HEK293 (cell line): Measurements from ENCODE around the gene WLS.
A peak's percentile ranks its signal among the peaks of the same experiment; 100 is the strongest.

Experiments used
- HOXD13 ChIP-seq: sonication (generic); formaldehyde crosslinking; IDR thresholded peaks from 2 replicates; pipeline ENCODE4 v1.8.0; 2022; ENCODE audit warnings: missing genetic modification reagents, borderline replicate concordance
- KLF8 ChIP-seq: fragments of 450-650 bp; formaldehyde crosslinking; IDR thresholded peaks from 2 replicates; pipeline ENCODE4 v1.5.1; 2016; ENCODE audit warnings: missing biosample characterization, missing genetic modification characterization
- MEIS1 ChIP-seq: sonication (generic); formaldehyde crosslinking; IDR thresholded peaks from 2 replicates; pipeline ENCODE4 v1.8.1; 2022; ENCODE audit warnings: missing genetic modification reagents, mild to moderate bottlenecking, borderline replicate concordance
- MYNN ChIP-seq: fragments of 450-650 bp; formaldehyde crosslinking; IDR thresholded peaks from 2 replicates; pipeline ENCODE4 v1.5.1; 2016; ENCODE audit warnings: missing biosample characterization, missing genetic modification characterization, borderline replicate concordance
- MZF1 ChIP-seq: fragments of 450-650 bp; formaldehyde crosslinking; IDR thresholded peaks from 2 replicates; pipeline ENCODE4 v1.5.1; 2017; ENCODE audit warnings: missing biosample characterization, missing genetic modification characterization, borderline replicate concordance
- OVOL3 ChIP-seq: fragments of 450-650 bp; formaldehyde crosslinking; IDR thresholded peaks from 2 replicates; pipeline ENCODE4 v1.5.1; 2016; ENCODE audit warnings: missing biosample characterization, missing genetic modification characterization
- ZNF132 ChIP-seq: fragments of 450-650 bp; formaldehyde crosslinking; IDR thresholded peaks from 2 replicates; pipeline ENCODE4 v1.5.1; 2017; ENCODE audit warnings: missing biosample characterization, missing genetic modification characterization, borderline replicate concordance
- ZNF19 ChIP-seq: fragments of 450-650 bp; formaldehyde crosslinking; IDR thresholded peaks from 2 replicates; pipeline ENCODE4; 2016; ENCODE audit warnings: missing biosample characterization, missing genetic modification characterization, low read depth
- ZNF292 ChIP-seq: fragments of 450-650 bp; formaldehyde crosslinking; IDR thresholded peaks from 2 replicates; pipeline ENCODE4 v1.5.1; 2016; ENCODE audit warnings: low read depth, missing biosample characterization, missing genetic modification characterization, borderline replicate concordance
- ZNF341 ChIP-seq: fragments of 450-650 bp; formaldehyde crosslinking; IDR thresholded peaks from 2 replicates; pipeline ENCODE4; 2016; ENCODE audit warnings: low read depth, missing biosample characterization, missing genetic modification characterization
- ZNF366 ChIP-seq: fragments of 450-650 bp; formaldehyde crosslinking; conservative IDR thresholded peaks from 2 replicates; pipeline ENCODE4 v1.5.1; 2016; ENCODE audit warnings: missing biosample characterization, missing genetic modification characterization
- ZNF394 ChIP-seq: fragments of 450-650 bp; formaldehyde crosslinking; IDR thresholded peaks from 2 replicates; pipeline ENCODE4 v1.5.1; 2016; ENCODE audit warnings: missing biosample characterization, missing genetic modification characterization, mild to moderate bottlenecking, moderate library complexity, borderline replicate concordance
- ZNF558 ChIP-seq: fragments of 450-650 bp; formaldehyde crosslinking; IDR thresholded peaks from 2 replicates; pipeline ENCODE4 v1.5.1; 2016; ENCODE audit warnings: missing biosample characterization, missing genetic modification characterization
- ZNF623 ChIP-seq: fragments of 450-650 bp; formaldehyde crosslinking; IDR thresholded peaks from 2 replicates; pipeline ENCODE4 v1.5.1; 2016; ENCODE audit warnings: missing biosample characterization, missing genetic modification characterization
- ZNF658 ChIP-seq: fragments of 450-650 bp; formaldehyde crosslinking; IDR thresholded peaks from 2 replicates; pipeline ENCODE4; 2016; ENCODE audit warnings: missing biosample characterization, missing genetic modification characterization
- ZNF747 ChIP-seq: fragments of 450-650 bp; formaldehyde crosslinking; IDR thresholded peaks from 2 replicates; pipeline ENCODE4 v1.5.1; 2016; ENCODE audit warnings: missing biosample characterization, missing genetic modification characterization
- TF ChIP-seq, protein P1 (sequence below): fragments of 450-650 bp; formaldehyde crosslinking; IDR thresholded peaks from 2 replicates; pipeline ENCODE4 v1.5.1; 2016; ENCODE audit warnings: missing biosample characterization, missing genetic modification characterization, borderline replicate concordance
- TF ChIP-seq, protein P2 (sequence below): fragments of 450-650 bp; formaldehyde crosslinking; conservative IDR thresholded peaks from 2 replicates; pipeline ENCODE4 v1.5.1; 2016; ENCODE audit warnings: low read depth, missing biosample characterization, missing genetic modification characterization
- TF ChIP-seq, protein P3 (sequence below): fragments of 450-650 bp; formaldehyde crosslinking; IDR thresholded peaks from 2 replicates; pipeline ENCODE4 v1.5.1; 2016; ENCODE audit warnings: missing biosample characterization, missing genetic modification characterization
- TF ChIP-seq, protein P4 (sequence below): fragments of 450-650 bp; formaldehyde crosslinking; IDR thresholded peaks from 2 replicates; pipeline ENCODE4 v1.5.1; 2016; ENCODE audit warnings: missing biosample characterization, missing genetic modification characterization
- TF ChIP-seq, protein P5 (sequence below): fragments of 450-650 bp; formaldehyde crosslinking; IDR thresholded peaks from 2 replicates; pipeline ENCODE4 v1.5.1; 2016; ENCODE audit warnings: missing biosample characterization, missing genetic modification characterization
- TF ChIP-seq, protein P6 (sequence below): fragments of 450-650 bp; formaldehyde crosslinking; IDR thresholded peaks from 2 replicates; pipeline ENCODE4 v1.5.1; 2016; ENCODE audit warnings: missing biosample characterization, missing genetic modification characterization

WLS gene

DNA sequence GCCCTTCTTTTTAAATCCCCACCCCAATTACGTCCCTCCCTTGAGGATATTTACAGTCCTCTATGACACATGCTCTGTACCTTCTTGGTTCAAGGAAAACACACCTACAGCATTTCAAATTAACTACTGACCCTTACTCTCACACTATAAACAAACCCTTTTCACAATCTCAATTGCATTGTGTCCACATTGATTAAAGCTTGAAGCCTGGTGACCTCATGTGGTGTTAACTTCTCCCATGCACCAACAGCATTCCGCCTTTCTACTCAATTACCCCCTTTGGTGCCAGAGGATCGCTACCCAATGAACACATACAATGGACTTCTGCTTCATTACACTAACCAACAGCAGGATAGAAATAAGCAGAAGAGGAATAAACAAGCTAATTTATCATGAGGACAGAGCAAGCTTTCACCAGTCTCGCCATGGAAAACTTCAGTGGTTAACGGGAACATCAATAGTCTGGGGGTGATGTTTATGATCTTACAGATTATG, 15.2 kb downstream of the WLS start (continued):
- TF ChIP-seq, protein P1, sequence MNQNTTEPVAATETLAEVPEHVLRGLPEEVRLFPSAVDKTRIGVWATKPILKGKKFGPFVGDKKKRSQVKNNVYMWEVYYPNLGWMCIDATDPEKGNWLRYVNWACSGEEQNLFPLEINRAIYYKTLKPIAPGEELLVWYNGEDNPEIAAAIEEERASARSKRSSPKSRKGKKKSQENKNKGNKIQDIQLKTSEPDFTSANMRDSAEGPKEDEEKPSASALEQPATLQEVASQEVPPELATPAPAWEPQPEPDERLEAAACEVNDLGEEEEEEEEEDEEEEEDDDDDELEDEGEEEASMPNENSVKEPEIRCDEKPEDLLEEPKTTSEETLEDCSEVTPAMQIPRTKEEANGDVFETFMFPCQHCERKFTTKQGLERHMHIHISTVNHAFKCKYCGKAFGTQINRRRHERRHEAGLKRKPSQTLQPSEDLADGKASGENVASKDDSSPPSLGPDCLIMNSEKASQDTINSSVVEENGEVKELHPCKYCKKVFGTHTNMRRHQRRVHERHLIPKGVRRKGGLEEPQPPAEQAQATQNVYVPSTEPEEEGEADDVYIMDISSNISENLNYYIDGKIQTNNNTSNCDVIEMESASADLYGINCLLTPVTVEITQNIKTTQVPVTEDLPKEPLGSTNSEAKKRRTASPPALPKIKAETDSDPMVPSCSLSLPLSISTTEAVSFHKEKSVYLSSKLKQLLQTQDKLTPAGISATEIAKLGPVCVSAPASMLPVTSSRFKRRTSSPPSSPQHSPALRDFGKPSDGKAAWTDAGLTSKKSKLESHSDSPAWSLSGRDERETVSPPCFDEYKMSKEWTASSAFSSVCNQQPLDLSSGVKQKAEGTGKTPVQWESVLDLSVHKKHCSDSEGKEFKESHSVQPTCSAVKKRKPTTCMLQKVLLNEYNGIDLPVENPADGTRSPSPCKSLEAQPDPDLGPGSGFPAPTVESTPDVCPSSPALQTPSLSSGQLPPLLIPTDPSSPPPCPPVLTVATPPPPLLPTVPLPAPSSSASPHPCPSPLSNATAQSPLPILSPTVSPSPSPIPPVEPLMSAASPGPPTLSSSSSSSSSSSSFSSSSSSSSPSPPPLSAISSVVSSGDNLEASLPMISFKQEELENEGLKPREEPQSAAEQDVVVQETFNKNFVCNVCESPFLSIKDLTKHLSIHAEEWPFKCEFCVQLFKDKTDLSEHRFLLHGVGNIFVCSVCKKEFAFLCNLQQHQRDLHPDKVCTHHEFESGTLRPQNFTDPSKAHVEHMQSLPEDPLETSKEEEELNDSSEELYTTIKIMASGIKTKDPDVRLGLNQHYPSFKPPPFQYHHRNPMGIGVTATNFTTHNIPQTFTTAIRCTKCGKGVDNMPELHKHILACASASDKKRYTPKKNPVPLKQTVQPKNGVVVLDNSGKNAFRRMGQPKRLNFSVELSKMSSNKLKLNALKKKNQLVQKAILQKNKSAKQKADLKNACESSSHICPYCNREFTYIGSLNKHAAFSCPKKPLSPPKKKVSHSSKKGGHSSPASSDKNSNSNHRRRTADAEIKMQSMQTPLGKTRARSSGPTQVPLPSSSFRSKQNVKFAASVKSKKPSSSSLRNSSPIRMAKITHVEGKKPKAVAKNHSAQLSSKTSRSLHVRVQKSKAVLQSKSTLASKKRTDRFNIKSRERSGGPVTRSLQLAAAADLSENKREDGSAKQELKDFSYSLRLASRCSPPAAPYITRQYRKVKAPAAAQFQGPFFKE (tag by site-specific recombination) = no peak
- TF ChIP-seq ZNF623 = 0 out of 2 replicates have a peak, but pooled peaks have one; percentile 23
- TF ChIP-seq OVOL3 (tag by site-specific recombination) = peak; percentile 98
- TF ChIP-seq MEIS1 (CRISPR knock-in tag) = peak; percentile 72; the same call in 1 of the 2 replicates
- TF ChIP-seq, protein P2, sequence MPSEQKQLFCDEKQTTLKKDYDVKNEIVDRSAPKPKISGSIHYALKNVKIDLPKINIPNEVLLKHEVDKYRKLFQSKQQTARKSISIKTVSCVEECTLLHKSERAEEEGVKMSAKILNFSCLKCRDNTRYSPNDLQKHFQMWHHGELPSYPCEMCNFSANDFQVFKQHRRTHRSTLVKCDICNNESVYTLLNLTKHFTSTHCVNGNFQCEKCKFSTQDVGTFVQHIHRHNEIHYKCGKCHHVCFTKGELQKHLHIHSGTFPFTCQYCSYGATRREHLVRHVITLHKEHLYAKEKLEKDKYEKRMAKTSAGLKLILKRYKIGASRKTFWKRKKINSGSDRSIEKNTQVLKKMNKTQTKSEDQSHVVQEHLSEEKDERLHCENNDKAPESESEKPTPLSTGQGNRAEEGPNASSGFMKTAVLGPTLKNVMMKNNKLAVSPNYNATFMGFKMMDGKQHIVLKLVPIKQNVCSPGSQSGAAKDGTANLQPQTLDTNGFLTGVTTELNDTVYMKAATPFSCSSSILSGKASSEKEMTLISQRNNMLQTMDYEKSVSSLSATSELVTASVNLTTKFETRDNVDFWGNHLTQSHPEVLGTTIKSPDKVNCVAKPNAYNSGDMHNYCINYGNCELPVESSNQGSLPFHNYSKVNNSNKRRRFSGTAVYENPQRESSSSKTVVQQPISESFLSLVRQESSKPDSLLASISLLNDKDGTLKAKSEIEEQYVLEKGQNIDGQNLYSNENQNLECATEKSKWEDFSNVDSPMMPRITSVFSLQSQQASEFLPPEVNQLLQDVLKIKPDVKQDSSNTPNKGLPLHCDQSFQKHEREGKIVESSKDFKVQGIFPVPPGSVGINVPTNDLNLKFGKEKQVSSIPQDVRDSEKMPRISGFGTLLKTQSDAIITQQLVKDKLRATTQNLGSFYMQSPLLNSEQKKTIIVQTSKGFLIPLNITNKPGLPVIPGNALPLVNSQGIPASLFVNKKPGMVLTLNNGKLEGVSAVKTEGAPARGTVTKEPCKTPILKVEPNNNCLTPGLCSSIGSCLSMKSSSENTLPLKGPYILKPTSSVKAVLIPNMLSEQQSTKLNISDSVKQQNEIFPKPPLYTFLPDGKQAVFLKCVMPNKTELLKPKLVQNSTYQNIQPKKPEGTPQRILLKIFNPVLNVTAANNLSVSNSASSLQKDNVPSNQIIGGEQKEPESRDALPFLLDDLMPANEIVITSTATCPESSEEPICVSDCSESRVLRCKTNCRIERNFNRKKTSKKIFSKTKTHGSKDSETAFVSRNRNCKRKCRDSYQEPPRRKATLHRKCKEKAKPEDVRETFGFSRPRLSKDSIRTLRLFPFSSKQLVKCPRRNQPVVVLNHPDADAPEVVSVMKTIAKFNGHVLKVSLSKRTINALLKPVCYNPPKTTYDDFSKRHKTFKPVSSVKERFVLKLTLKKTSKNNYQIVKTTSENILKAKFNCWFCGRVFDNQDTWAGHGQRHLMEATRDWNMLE = no peak; the same call in 1 of the 2 replicates
- TF ChIP-seq ZNF292 = no peak
- TF ChIP-seq ZNF19 (tag by site-specific recombination) = no peak
- TF ChIP-seq MZF1 (tag by site-specific recombination) = peak; percentile 94
- TF ChIP-seq, protein P3, sequence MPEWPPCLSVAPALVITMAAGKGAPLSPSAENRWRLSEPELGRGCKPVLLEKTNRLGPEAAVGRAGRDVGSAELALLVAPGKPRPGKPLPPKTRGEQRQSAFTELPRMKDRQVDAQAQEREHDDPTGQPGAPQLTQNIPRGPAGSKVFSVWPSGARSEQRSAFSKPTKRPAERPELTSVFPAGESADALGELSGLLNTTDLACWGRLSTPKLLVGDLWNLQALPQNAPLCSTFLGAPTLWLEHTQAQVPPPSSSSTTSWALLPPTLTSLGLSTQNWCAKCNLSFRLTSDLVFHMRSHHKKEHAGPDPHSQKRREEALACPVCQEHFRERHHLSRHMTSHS = peak; percentile 87
- no peak for TF ChIP-seq MYNN (tag by site-specific recombination)
- TF ChIP-seq, protein P4, sequence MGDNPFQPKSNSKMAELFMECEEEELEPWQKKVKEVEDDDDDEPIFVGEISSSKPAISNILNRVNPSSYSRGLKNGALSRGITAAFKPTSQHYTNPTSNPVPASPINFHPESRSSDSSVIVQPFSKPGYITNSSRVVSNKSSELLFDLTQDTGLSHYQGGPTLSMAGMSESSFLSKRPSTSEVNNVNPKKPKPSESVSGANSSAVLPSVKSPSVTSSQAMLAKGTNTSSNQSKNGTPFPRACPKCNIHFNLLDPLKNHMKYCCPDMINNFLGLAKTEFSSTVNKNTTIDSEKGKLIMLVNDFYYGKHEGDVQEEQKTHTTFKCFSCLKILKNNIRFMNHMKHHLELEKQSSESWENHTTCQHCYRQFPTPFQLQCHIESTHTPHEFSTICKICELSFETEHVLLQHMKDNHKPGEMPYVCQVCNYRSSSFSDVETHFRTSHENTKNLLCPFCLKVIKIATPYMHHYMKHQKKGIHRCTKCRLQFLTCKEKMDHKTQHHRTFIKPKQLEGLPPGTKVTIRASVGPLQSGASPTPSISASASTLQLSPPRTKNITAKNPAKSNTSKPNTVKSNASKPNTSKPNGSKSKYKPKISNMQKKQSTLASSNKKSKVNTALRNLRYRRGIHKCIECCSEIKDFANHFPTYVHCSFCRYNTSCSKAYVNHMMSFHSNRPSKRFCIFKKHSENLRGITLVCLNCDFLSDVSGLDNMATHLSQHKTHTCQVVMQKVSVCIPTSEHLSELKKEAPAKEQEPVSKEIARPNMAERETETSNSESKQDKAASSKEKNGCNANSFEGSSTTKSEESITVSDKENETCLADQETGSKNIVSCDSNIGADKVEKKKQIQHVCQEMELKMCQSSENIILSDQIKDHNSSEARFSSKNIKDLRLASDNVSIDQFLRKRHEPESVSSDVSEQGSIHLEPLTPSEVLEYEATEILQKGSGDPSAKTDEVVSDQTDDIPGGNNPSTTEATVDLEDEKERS (tag by site-specific recombination) = no peak
- TF ChIP-seq KLF8 (tag by site-specific recombination) = peak; percentile 86
- TF ChIP-seq ZNF747 (tag by site-specific recombination) = no peak
- peak; percentile 87; the same call in 1 of the 2 replicates for TF ChIP-seq HOXD13 (CRISPR knock-in tag)
- peak; percentile 58 for TF ChIP-seq ZNF341 (tag by site-specific recombination)
- TF ChIP-seq ZNF658 (tag by site-specific recombination) = no peak
- TF ChIP-seq, protein P5, sequence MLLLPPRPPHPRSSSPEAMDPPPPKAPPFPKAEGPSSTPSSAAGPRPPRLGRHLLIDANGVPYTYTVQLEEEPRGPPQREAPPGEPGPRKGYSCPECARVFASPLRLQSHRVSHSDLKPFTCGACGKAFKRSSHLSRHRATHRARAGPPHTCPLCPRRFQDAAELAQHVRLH = peak; percentile 98
- TF ChIP-seq, protein P6, sequence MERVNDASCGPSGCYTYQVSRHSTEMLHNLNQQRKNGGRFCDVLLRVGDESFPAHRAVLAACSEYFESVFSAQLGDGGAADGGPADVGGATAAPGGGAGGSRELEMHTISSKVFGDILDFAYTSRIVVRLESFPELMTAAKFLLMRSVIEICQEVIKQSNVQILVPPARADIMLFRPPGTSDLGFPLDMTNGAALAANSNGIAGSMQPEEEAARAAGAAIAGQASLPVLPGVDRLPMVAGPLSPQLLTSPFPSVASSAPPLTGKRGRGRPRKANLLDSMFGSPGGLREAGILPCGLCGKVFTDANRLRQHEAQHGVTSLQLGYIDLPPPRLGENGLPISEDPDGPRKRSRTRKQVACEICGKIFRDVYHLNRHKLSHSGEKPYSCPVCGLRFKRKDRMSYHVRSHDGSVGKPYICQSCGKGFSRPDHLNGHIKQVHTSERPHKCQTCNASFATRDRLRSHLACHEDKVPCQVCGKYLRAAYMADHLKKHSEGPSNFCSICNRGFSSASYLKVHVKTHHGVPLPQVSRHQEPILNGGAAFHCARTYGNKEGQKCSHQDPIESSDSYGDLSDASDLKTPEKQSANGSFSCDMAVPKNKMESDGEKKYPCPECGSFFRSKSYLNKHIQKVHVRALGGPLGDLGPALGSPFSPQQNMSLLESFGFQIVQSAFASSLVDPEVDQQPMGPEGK (tag by site-specific recombination) = peak; percentile 85
- TF ChIP-seq ZNF132 = no peak
- TF ChIP-seq ZNF366 = peak; percentile 74
- peak; percentile 75; the same call in 1 of the 2 replicates for TF ChIP-seq ZNF394 (tag by site-specific recombination)
- TF ChIP-seq ZNF558 (tag by site-specific recombination) = no peak; the same call in 1 of the 2 replicates
